ENCODE results near the gene OR52H1.

OR52H1 gene

DNA sequence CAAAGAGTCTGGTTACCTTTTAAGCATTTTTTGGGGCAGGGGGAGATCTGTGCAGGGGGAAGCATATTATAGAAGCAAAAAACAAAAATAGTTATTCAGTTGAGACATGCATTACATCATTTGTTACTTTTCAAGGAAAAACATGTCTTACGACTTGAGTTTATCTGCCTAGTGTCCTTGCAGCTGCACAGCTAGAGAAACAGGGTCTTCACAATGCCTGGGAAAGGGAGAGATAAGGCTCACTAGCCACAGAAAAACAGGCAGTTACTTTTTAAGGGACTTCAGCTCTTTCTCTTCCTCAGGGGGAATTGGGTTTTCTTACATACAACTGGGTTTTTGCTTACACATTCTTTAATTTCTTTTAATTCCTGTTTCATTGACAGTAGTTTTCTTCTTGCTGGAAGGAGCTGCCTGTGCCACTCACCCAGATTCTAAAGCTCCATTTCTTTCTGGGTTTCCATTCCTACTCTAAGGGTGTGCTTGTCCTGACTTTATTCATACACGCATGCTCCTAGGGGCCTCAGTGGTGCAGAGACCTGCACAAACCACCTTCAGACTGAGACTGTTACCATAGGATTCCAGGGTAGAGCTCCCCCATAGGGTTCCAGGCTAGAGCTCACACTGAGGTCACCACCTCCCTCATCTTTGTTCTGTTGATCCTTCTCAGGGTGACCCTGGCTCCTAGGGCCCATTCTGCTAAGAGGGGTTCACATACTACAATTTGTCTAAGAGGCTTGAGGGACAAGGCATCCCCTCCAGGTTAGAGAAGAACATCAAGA lies 17.1 kb downstream of the OR52H1 start:
- DNase-seq: no peak

- no peak for DNase-seq
Measured at GRCh38 chr11:5528495-5528894, 19.8 kb downstream of the OR52H1 start.

GRCh38 chr11:5527716-5528115 lies 20.6 kb downstream of the OR52H1 start:
- DNase-seq: no peak

DNA sequence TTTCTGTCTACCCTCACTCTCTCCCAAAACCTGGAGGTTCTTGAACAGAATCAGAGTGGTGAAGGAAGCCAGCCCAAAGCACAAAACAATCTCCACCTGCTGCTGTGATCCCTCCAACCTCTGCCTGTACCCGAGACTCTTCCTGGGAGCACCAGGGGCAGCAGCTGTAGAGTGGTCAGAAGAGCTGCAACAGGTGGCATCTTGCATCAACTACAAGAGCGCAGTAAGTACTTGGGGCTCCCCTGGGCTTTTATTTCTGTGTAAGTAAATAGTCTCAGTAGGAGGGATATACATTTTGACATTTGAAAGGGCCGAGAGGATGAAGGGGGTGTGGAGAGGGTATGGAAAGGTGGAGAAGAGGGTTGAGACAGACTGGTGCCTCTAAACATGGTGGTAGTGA lies 23.6 kb downstream of the OR52H1 start:
- no peak for DNase-seq

DNA sequence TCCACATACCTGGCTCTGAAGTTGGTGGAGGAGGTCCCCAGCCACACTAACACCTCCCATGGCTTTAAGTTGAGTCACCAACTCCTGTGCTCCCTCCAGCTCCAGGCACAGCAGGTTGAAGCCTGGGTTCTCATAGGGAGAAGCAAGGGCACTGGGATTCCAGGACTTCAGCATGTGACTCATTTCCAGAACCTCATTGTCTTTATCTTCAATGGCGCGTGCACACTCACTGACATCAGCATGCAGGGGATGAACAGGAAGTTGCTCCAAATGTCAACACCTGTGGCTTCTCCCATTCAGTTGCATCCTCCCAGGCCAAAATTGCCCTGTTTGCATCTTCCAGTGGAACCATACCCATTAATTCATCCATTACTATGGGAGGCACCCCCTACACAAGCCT lies 26.0 kb downstream of the OR52H1 start:
- DNase-seq: no peak

GRCh38 chr11:5521540-5521939 lies 26.8 kb downstream of the OR52H1 start:
- DNase-seq: no peak

DNA sequence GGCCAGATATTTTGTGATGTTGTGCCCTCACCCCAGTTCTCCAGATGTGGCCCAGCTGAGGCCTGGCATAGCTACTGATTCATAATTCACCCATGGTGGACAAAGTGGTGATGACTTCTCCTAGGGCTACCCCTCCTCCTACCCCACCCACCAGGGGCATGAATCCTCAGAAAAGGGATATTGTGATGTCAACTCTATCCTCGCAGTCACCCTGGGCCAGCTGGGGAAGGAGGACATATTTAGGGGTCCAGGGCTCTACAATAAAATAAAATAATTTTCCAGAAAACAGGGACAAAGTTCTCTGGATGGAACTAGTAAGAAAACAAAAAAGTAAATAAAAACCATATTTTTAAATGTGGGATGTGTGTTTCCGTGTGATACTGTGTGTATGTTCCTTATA lies 31.7 kb downstream of the OR52H1 start, which contains the start of gene UBQLNL:
TSS of gene UBQLNL (minus strand) at position 101 of the 400 bp plus-strand sequence. CDS start 258 bp downstream, outside the sequence.
- no peak for DNase-seq

DNA sequence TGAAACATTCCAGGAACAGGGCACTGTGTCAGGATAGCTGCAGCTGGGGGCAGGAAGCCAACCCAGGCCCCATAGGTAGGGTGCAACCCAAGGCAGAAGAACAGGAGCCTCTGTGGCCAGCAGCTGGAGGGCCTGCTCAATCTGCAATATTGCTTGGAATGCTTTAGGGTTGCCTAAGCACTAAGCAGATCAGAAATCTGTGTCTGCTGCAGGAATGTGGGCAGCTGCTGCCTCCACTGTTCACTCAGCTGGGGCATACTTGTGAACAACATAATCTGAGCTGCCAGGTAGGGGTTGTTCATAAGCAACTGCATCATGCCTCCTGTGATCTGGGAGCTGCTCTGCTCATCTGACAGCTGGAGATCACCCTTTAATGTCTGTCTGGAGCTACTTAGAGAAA lies 33.5 kb downstream of the OR52H1 start:
- DNase-seq: no peak

DNA sequence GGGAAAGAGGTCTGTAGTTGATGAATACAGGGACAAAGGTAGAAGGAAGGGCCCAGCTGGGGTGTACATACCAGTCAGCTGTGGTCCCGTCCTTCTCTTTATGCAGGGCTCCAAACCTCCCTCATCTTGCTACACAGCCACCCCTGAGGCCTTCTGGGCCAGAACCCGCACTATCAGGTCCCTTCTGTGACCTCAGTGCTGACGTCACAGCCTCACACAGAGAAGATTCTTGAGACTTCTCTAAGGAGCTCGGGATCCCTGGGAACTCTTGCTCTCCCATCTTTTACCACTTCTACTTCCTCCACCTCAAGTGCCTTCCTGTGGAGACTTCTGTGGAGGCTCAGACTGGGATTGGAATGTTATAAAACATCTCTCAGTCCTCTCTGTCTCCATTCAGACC lies 38.5 kb downstream of the OR52H1 start, which contains the start of gene UBQLN3:
TSS of gene UBQLN3 (minus strand) at position 155 of the 400 bp plus-strand sequence. CDS start 399 bp downstream, outside the sequence.
- no peak for DNase-seq

- no peak for DNase-seq
Measured at GRCh38 chr11:5508605-5509004, 39.7 kb downstream of the OR52H1 start.

DNA sequence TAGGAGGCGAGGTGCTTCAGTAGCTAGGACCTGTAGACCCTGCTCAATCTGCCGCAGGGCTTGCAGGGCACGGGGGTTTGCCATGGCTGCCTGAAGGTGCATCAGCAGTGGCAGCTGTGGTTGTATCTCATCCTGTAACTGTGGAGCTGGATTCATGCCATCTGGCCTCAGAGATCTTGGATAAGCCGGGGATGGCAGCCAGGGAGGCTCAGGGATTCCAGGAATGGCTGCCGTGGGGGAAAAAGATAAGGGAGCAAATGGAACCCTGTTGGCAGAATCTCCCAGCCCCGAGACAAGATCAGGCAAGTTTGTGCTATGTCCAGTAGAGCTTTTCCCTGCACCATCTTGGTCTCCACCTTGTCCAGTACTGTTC lies 40.4 kb downstream of the OR52H1 start:
- DNase-seq: no peak

DNA sequence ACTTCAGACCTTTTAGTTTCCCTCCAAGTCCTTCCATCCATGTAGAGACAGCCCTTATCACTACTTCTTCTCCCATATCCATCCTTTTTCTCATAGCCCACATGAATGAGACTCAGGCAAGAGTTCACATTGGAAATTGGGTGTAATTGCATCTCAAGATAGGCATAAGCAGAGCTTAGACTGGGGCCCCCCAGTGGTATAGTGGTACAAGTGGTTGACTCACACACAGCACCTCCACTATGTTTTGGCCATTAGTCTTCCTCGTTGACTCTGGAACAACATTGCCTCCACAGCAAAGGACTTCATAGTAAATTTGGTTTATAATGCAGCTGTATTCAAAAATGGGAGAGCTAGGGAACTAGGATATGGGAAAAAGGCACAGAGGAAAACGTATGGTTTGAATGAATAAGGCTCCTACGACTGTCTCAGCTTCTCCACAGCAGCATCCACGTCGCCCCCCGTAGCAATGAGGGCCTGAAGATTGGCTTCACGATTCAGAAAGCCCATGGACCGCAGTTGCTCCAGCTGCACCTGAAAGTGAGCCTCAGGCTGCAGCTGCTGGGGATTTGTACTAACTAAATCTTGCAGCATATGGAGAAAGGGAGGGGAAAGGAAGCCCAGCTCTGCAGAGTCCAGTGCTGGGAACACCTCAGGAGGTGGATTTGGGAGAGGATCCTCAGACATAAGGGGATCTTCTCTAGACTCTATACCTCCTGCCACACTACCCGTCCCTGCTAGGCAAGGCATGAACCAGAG lies 41.0 kb downstream of the OR52H1 start:
- no peak for DNase-seq

- DNase-seq: no peak
Measured at GRCh38 chr11:5505363-5506048, 42.8 kb downstream of the OR52H1 start.

DNA sequence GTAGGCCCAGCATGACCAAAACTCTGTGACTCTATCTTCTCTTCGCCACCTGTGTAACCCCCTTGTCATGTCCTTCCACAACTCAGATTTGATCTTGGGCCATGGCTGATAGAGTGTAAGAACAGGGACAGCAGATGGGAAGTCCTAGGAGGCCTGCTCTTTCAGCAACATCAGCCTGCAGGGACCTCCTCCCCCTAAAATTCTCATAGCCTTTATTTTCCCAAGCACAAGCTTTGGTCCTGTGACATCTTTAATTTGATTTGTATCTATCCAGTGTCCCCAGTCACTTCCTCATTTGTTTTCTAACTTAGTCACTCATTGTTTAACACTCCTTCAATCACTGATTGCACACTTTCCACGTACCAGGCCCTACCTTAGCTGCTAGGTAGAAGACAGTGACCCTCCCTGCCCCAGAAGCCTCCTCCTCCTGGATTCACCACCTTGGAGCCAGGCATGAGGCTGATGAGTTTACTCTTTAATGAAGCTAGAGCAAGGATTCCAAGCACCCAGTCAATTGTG lies 43.9 kb downstream of the OR52H1 start:
- DNase-seq: no peak

GRCh38 chr11:5500393-5500801 lies 47.9 kb downstream of the OR52H1 start:
- DNase-seq: no peak

- no peak for DNase-seq
Measured at GRCh38 chr11:5499671-5500070, 48.7 kb downstream of the OR52H1 start.
